Nephron (organoid): ENCODE data around the gene CUL9.
A peak's percentile ranks its signal among the peaks of the same experiment; 100 is the strongest.

Experiments used
- H3K27ac Mint-ChIP-seq, 3 experiments: 2 replicates each; pipeline ENCODE4 v1.8.0; 2020; ENCODE audit warnings: mixed read lengths in 3 of 3, mild to moderate bottlenecking in 2 of 3, moderate library complexity in 1 of 3
- H3K27me3 Mint-ChIP-seq: 2 replicates; pipeline ENCODE4 v1.8.0; 2021; ENCODE audit warnings: low read depth, mild to moderate bottlenecking, moderate library complexity, mixed read lengths
- H3K36me3 Mint-ChIP-seq: 2 replicates; pipeline ENCODE4 v1.8.0; 2020; ENCODE audit warnings: low read depth, mixed read lengths
- H3K4me1 Mint-ChIP-seq: 2 replicates; pipeline ENCODE4 v1.8.0; 2020; ENCODE audit warnings: mixed read lengths
- H3K4me3 Mint-ChIP-seq, 3 experiments: 2 replicates each; pipeline ENCODE4 v1.8.0; 2020; ENCODE audit warnings: mild to moderate bottlenecking in 3 of 3, mixed read lengths in 3 of 3, moderate library complexity in 2 of 3
- H3K9me3 Mint-ChIP-seq: 2 replicates; pipeline ENCODE4 v1.8.0; 2020; ENCODE audit warnings: mixed read lengths
- CTCF ChIP-seq, 3 experiments: fragments of 200-600 bp; sonication (generic); IDR thresholded peaks; one replicate each; pipeline ENCODE4 v1.5.0; 2021; ENCODE audit warnings: antibody characterized with exemption in 3 of 3; ENCODE audit not compliant: unreplicated experiment in 3 of 3

Gene CUL9

DNA sequence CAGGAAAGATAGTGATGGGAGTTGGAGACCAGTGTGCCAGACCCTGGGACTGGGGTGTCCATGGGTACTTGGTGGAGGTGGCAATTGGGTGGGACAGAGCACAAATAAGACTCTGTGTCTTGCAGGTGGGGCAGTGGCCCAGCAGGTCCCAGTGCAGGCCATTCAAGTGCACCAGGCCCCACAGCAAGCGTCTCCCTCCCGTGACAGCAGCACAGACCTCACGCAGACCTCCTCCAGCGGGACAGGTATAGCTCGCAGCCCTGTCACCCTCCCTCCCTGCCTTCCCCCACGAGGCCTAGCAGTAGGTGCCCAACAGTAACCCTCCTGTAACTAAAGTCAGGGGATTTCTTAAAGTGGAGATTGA, 5.6 kb upstream of the CUL9 start:
- H3K27me3 Mint-ChIP-seq = peaks cover 4% of the 10 kb centered on the region
- no peak overlapping the region for H3K27ac Mint-ChIP-seq
- H3K36me3 Mint-ChIP-seq = peaks cover 29% of the 10 kb centered on the region
- no peaks in the 10 kb centered on the region for H3K9me3 Mint-ChIP-seq
- no peak overlapping the region for H3K4me3 Mint-ChIP-seq
- no peak for TF ChIP-seq CTCF (IDR thresholded peaks at IDR 0.05; ENCODE audit: unreplicated experiment in 3 of 3)
- H3K4me1 Mint-ChIP-seq = peaks cover 39% of the 10 kb centered on the region

DNA sequence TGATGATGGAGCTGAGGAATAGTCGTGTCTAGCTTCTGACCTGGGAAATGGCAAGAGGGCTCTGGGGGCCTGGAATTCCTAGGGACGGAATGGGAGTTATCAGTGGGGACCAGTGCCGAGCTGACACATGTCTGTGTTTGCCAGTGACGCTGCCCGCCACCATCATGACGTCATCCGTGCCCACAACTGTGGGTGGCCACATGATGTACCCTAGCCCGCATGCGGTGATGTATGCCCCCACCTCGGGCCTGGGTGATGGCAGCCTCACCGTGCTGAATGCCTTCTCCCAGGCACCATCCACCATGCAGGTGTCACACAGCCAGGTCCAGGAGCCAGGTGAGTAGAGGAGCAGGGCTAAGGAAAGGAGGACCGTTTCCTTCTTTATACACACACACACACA, 3.8 kb upstream of the CUL9 start:
- H3K27me3 Mint-ChIP-seq = no peaks in the 10 kb centered on the region
- peaks cover 41% of the 10 kb centered on the region for H3K4me1 Mint-ChIP-seq

DNA sequence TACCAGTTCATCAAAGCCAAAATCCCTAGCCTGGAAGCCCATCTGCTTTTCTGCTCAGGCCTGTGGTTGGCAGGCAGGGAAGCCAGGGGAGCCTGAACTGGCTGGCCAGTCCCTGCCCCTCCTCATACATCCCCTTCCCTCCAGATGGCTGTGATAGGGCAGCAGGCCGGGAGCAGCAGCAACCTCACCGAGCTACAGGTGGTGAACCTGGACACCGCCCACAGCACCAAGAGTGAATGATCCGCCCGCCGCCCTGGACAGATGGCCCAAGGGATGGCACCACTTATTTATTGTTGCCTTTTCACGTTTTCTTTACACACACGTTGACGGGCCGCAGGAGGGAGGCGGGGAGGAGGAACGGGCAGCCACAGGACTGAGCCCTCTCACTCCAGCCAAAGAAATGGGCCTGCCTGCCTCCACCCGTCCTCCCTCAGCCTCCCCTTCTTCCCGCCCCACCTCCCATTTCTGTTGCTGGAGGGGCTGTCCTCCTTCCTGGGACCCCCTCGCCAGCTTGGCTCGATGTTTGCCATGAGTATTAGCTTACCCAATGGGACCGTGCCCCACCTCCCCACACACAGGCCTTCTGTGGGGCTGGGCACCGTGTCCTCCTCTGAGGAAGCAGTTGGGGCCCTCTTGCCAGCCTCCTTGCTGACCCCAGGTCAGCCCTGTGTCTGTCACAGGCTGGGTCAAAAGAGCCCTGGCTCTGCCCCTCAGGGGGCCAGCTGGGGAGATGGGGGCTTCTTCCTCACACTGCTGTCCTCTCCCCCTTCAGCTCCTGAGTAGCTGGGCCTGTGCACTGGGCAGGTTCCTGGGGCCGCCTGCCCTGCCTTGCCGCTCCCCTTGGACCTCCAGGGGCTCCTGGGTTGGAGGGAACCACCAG, 2.8 kb upstream of the CUL9 start:
- no peak for TF ChIP-seq CTCF (IDR thresholded peaks at IDR 0.05; ENCODE audit: unreplicated experiment in 3 of 3)
- H3K4me3 Mint-ChIP-seq = no peak overlapping the region

More for the DNA sequence above, 3.8 kb upstream of the CUL9 start:
- peaks cover 29% of the 10 kb centered on the region for H3K36me3 Mint-ChIP-seq
- H3K27ac Mint-ChIP-seq = peak overlapping the region in 2 of 3 experiments; percentile 37 to 45
- H3K9me3 Mint-ChIP-seq = no peaks in the 10 kb centered on the region
- H3K4me3 Mint-ChIP-seq = no peak overlapping the region
- TF ChIP-seq CTCF (IDR thresholded peaks at IDR 0.05; ENCODE audit: unreplicated experiment in 3 of 3) = no peak

GRCh38 chr6:43180058-43180457, 1.9 kb upstream of the CUL9 start:
- peaks cover 34% of the 10 kb centered on the region for H3K4me1 Mint-ChIP-seq
- TF ChIP-seq CTCF (IDR thresholded peaks at IDR 0.05; ENCODE audit: unreplicated experiment in 3 of 3) = no peak

More for the DNA sequence above, 2.8 kb upstream of the CUL9 start:
- Mint-ChIP-seq H3K27me3 (no peaks in the 10 kb centered on the region), H3K36me3 (peaks cover 31% of the 10 kb centered on the region), H3K9me3 (no peaks in the 10 kb centered on the region), H3K27ac (peak overlapping the region in 1 of 3 experiments; percentile 45), H3K4me1 (peaks cover 39% of the 10 kb centered on the region)

DNA sequence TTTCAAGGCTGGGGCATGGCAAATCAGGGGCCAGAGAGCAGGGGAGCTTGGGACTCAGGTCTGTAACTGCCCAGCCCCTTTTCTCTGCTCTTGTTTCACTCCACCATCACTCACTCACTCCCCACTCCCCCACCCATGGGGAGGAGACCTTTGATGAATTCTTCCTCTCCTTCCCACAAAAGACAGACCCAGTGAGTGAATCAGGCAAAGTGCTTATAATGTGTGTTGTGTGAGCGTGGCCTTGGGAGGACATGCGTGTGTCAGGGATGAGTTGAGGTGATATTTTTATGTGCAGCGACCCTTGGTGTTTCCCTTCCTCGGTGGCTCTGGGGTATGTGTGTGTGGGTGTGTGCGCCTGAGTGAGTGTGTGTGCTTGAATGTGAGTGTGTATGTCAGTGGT, 1.0 kb upstream of the CUL9 start:
- Mint-ChIP-seq H3K9me3 (no peaks in the 10 kb centered on the region), H3K36me3 (peaks cover 29% of the 10 kb centered on the region), H3K4me1 (peaks cover 32% of the 10 kb centered on the region), H3K27me3 (no peaks in the 10 kb centered on the region), H3K27ac (peak overlapping the region; percentile 83 to 91 (median 89)), H3K4me3 (peak overlapping the region; percentile 88 to 96 (median 90))
- TF ChIP-seq CTCF (IDR thresholded peaks at IDR 0.05; ENCODE audit: unreplicated experiment in 3 of 3) = no peak

More at GRCh38 chr6:43180058-43180457, 1.9 kb upstream of the CUL9 start:
- Mint-ChIP-seq H3K27me3 (no peaks in the 10 kb centered on the region), H3K4me3 (peak overlapping the region in 1 of 3 experiments; percentile 88), H3K27ac (peak overlapping the region in 2 of 3 experiments; percentile 89 to 91), H3K9me3 (no peaks in the 10 kb centered on the region), H3K36me3 (peaks cover 29% of the 10 kb centered on the region)

GRCh38 chr6:43181621-43181941, 415 bp upstream of the CUL9 start:
- Mint-ChIP-seq H3K27me3 (no peaks in the 10 kb centered on the region), H3K4me1 (peaks cover 32% of the 10 kb centered on the region), H3K36me3 (peaks cover 29% of the 10 kb centered on the region), H3K4me3 (peak overlapping the region; percentile 88 to 96 (median 90)), H3K27ac (peak overlapping the region; percentile 83 to 91 (median 89)), H3K9me3 (no peaks in the 10 kb centered on the region)
- no peak for TF ChIP-seq CTCF (IDR thresholded peaks at IDR 0.05; ENCODE audit: unreplicated experiment in 3 of 3)
